OCI-LY1 (cell line): ENCODE data around the gene ANKLE2.

Experiments
- EZH2 ChIP-seq: fragments of 200-600 bp; sonication (generic), shearing (Covaris generic); IDR thresholded peaks from 2 replicates; pipeline ENCODE4 v1.8.0; 2017; ENCODE audit warnings: borderline replicate concordance, mixed run types, mild to moderate bottlenecking, antibody characterized with exemption, low read length, moderate library complexity, mixed read lengths
- TF ChIP-seq, protein P1 (sequence below): fragments of 200-600 bp; sonication (generic), shearing (Covaris generic); IDR thresholded peaks from 2 replicates; pipeline ENCODE4 v1.5.1; 2017; ENCODE audit warnings: mild to moderate bottlenecking, antibody characterized with exemption, low read length, moderate library complexity, mixed read lengths

GRCh38 chr12:132703641-132704040, 58.0 kb downstream of the ANKLE2 start:
- TF ChIP-seq, protein P1, sequence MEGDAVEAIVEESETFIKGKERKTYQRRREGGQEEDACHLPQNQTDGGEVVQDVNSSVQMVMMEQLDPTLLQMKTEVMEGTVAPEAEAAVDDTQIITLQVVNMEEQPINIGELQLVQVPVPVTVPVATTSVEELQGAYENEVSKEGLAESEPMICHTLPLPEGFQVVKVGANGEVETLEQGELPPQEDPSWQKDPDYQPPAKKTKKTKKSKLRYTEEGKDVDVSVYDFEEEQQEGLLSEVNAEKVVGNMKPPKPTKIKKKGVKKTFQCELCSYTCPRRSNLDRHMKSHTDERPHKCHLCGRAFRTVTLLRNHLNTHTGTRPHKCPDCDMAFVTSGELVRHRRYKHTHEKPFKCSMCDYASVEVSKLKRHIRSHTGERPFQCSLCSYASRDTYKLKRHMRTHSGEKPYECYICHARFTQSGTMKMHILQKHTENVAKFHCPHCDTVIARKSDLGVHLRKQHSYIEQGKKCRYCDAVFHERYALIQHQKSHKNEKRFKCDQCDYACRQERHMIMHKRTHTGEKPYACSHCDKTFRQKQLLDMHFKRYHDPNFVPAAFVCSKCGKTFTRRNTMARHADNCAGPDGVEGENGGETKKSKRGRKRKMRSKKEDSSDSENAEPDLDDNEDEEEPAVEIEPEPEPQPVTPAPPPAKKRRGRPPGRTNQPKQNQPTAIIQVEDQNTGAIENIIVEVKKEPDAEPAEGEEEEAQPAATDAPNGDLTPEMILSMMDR = no peak
- no peak for TF ChIP-seq EZH2
